ENCODE data around the gene PAQR7. TPM values are rescaled to one million over a fixed set of nuclear protein-coding genes. Genes with fewer than 3 reads are reported as not detected.

PAQR7 gene
- total RNA-seq, 2 experiments from 2014 or later: 1.1 to 1.5 TPM

DNA sequence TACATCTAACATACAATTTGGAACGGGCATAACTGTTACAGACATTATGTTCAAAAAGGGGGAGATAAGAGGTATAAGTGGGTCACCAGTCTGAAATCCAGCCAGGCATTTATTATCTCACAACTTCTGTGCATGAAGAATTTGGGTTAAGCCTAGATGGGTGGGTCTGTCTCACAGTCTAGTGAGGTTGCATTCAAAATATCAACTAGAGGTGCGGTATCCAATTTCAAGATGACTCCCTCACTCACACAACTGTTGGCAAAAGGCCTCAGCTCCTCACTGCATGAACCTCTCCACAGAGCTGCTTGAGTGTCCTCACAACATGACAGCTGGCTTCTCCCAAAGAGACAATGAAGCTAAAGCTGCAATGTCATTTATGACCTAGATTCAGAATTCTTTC lies 21.0 kb downstream of the PAQR7 start:
- no peak for DNase-seq
- ChIA-PET CTCF (no interaction called here), POLR2A (interaction anchor here (1.0 kb wide), 1 partner anchor 23 kb away, joined by 3 read pairs; no protein-coding TSS in a partner anchor)
- Mint-ChIP-seq H3K27ac (no peak overlapping the region), H3K36me3 (ENCODE audit: low read depth) (no peaks in the 10 kb centered on the region), H3K9me3 (no peaks in the 10 kb centered on the region), H3K4me1 (ENCODE audit: low read depth) (peaks cover 15% of the 10 kb centered on the region), H3K27me3 (no peaks in the 10 kb centered on the region), H3K4me3 (no peak overlapping the region)
- H3K9me3 ChIP-seq (ENCODE audit: control insufficient read depth in 1 of 2, insufficient read depth in 1 of 2, low read length in 2 of 2): no peaks in the 10 kb centered on the region
- no peak overlapping the region for H3K27ac ChIP-seq (ENCODE audit: low read depth in 1 of 2, low read length in 2 of 2)
- H3K4me3 ChIP-seq (ENCODE audit: low read length): no peak overlapping the region
- TF ChIP-seq, protein P1, sequence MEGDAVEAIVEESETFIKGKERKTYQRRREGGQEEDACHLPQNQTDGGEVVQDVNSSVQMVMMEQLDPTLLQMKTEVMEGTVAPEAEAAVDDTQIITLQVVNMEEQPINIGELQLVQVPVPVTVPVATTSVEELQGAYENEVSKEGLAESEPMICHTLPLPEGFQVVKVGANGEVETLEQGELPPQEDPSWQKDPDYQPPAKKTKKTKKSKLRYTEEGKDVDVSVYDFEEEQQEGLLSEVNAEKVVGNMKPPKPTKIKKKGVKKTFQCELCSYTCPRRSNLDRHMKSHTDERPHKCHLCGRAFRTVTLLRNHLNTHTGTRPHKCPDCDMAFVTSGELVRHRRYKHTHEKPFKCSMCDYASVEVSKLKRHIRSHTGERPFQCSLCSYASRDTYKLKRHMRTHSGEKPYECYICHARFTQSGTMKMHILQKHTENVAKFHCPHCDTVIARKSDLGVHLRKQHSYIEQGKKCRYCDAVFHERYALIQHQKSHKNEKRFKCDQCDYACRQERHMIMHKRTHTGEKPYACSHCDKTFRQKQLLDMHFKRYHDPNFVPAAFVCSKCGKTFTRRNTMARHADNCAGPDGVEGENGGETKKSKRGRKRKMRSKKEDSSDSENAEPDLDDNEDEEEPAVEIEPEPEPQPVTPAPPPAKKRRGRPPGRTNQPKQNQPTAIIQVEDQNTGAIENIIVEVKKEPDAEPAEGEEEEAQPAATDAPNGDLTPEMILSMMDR (IDR thresholded peaks at IDR 0.05): no peak
- H3K4me1 ChIP-seq (ENCODE audit: insufficient read depth, low read length): peaks cover 10% of the 10 kb centered on the region
- no peaks in the 10 kb centered on the region for H3K36me3 ChIP-seq (ENCODE audit: insufficient read depth, low read length)
- H3K27me3 ChIP-seq (ENCODE audit: control insufficient read depth in 1 of 2, insufficient read depth in 2 of 2, low read length in 2 of 2): no peaks in the 10 kb centered on the region
- intact Hi-C loops (cut with DNase I, micrococcal nuclease): loop anchor here in 1 of 2 experiments (10.0 kb wide), 1 partner anchor 1210 kb away; the partner anchor contains the start of gene SRRM1
- ATAC-seq (ENCODE audit: poor library complexity): no peak

DNA sequence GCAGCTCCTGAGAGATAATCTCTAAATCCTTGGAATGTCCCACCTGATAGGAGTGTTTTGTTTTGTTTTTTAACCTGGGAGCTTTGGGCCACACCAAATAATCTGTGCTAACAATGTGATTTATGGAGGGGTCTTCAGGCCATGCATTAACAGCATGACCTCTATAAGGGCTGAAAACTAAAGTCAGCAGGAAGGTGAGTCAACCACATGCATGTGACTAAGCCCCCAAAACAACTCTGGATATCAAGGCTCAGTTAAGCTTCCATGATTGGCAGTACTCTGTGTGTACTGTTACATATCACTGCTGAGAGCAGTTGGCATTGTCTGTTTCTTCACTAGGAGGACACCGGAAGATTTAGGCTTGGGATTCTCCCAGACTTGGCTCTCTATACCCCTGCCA lies 27.0 kb downstream of the PAQR7 start:
- Histone ChIP-seq H3K4me1 (ENCODE audit: insufficient read depth, low read length) (no peaks in the 10 kb centered on the region), H3K27ac (ENCODE audit: low read depth in 1 of 2, low read length in 2 of 2) (no peak overlapping the region), H3K9me3 (ENCODE audit: control insufficient read depth in 1 of 2, insufficient read depth in 1 of 2, low read length in 2 of 2) (no peaks in the 10 kb centered on the region), H3K36me3 (ENCODE audit: insufficient read depth, low read length) (no peaks in the 10 kb centered on the region), H3K27me3 (ENCODE audit: control insufficient read depth in 1 of 2, insufficient read depth in 2 of 2, low read length in 2 of 2) (no peaks in the 10 kb centered on the region), H3K4me3 (ENCODE audit: low read length) (no peak overlapping the region)
- Mint-ChIP-seq H3K27me3 (no peaks in the 10 kb centered on the region), H3K4me3 (no peak overlapping the region), H3K27ac (no peak overlapping the region), H3K9me3 (no peaks in the 10 kb centered on the region), H3K4me1 (ENCODE audit: low read depth) (no peaks in the 10 kb centered on the region), H3K36me3 (ENCODE audit: low read depth) (no peaks in the 10 kb centered on the region)
- TF ChIP-seq, protein P1 (IDR thresholded peaks at IDR 0.05): no peak
- POLR2A ChIA-PET: interaction anchor here (1.0 kb wide), 1 partner anchor 27 kb away, joined by 3 read pairs; the partner anchor contains the start of gene PAQR7
- DNase-seq (no peak), ATAC-seq (ENCODE audit: poor library complexity) (no peak)
- intact Hi-C loops (cut with DNase I, micrococcal nuclease): no loop called here
- CTCF ChIA-PET: no interaction called here

DNA sequence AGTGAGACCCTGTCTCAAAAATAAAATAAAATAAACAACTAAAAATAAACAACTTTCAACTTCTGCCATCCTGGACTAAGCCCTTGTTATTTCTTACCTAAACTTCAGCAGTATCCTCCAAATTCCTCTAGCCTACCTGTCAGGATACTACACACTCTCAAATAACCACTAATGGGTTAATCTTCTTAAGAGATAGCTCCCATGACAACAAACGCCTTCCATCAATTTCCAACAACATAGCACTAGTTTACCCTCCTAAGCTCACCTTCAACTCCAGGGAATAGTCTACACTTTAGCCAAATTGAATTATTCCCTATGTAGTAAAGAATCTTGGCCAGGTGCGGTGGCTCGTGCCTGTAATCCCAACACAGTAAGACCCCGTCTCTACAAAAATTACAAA lies 27.6 kb downstream of the PAQR7 start:
- TF ChIP-seq, protein P1 (IDR thresholded peaks at IDR 0.05): no peak
- Histone ChIP-seq H3K4me3 (ENCODE audit: low read length) (no peak overlapping the region), H3K36me3 (ENCODE audit: insufficient read depth, low read length) (no peaks in the 10 kb centered on the region), H3K9me3 (ENCODE audit: control insufficient read depth in 1 of 2, insufficient read depth in 1 of 2, low read length in 2 of 2) (no peaks in the 10 kb centered on the region), H3K27me3 (ENCODE audit: control insufficient read depth in 1 of 2, insufficient read depth in 2 of 2, low read length in 2 of 2) (no peaks in the 10 kb centered on the region), H3K27ac (ENCODE audit: low read depth in 1 of 2, low read length in 2 of 2) (no peak overlapping the region), H3K4me1 (ENCODE audit: insufficient read depth, low read length) (no peaks in the 10 kb centered on the region)
- no peaks in the 10 kb centered on the region for H3K4me1 Mint-ChIP-seq (ENCODE audit: low read depth)
- H3K4me3 Mint-ChIP-seq: no peak overlapping the region
- no peaks in the 10 kb centered on the region for H3K9me3 Mint-ChIP-seq
- no peak overlapping the region for H3K27ac Mint-ChIP-seq
- ChIA-PET POLR2A (interaction anchor here (1.0 kb wide), 1 partner anchor 28 kb away, joined by 3 read pairs; the partner anchor contains the start of gene PAQR7), CTCF (no interaction called here)
- H3K27me3 Mint-ChIP-seq: no peaks in the 10 kb centered on the region
- ATAC-seq (ENCODE audit: poor library complexity): no peak
- H3K36me3 Mint-ChIP-seq (ENCODE audit: low read depth): no peaks in the 10 kb centered on the region
- no peak for DNase-seq
- intact Hi-C loops (cut with DNase I, micrococcal nuclease): no loop called here

All from CD4-positive, alpha-beta T cell (primary cell).